ENCODE measurements around the gene GAS2L1.

GAS2L1 gene

DNA sequence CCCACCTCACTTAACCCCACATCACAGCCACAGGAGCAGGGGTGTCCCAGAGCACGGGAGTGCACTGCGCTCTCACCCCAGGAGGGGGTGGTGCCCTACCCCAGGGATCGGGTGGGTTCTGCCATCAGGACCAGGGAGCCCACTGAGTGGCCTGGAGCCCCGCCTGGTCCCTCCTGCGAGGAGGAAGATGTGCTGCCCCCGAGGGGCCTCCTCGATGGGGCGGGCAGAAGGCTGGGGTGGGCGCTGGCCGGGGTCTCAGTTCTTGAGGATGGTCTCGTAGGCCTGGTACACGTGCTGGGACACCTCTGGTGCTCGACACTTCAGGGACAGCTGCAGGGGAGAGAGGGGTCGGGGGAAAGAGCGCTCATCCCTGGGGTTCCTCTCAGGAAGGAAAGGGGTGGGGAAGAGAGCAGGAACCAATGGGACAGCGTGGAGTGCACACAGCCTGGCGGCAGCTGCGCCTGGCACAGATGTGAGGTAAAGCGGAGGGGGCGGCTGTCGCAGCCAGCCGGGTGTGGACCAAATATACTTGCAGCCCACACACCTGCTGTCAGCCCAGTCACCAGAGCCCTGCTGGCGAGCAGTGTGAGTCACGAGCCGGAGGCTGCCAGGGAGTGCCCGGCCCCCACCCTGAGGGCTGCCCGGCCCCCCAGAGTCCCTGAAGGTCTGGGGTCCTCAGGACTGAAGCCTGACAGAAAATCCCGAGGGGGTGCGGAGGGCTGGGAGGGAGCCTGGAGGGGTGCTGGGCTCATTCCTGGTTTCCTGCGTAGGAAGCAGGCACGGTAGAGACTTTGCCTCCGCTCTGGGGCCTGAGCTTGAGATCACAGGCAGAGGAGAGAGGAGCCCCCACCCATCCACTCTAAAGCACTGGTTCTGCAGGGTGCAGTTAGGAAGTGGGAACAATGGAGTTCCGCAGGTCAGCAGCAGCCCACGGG, 22.4 kb downstream of the GAS2L1 start:
- no peak for DNase-seq

DNA sequence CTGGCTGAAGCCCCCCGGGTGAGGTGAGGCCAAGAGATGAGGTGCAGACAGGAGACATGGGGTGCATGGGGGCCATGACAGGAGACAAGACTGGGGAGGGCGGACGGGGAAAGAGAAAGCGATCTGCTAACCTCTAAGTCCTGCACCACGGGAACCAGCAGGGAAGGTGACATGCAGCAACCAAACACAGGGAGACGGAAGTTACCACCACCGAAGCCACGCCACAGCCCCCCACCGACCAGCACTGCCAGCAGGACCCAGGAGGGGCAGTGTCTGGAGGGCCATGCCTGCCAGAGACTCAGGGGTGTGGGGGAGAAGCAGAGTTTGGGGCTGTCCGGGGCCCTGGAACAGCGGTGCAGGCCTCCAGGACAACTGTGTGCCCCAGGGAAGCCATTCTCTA, 23.1 kb downstream of the GAS2L1 start:
- DNase-seq, result no peak

DNA sequence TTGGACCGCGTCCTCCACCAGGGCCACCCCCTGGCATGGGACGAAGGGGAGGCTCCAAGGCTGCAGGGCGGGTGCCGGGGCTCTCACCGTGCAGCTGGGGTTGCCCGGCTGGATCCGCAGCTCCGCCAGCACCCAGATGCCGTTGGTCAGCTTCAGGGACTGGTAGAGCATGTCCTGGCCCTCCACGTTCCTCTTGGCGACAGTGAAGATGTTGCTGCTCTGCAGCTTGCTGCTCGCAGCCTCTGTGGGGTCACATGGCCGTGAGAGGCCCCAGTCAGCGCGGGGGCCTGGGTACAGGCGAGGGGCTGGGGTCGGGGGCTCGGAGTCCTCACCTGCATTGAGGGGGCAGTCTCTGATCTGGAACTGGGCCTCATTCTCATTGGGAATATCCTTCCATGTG, 23.8 kb downstream of the GAS2L1 start:
- DNase-seq, result no peak

- DNase-seq, result no peak
These were observed 24.3 kb downstream of the GAS2L1 start for GRCh38 chr22:29330753-29331152.

- no peak for DNase-seq
These were observed 24.8 kb downstream of the GAS2L1 start for GRCh38 chr22:29331213-29331612.

- no peak for DNase-seq
These were observed 25.3 kb downstream of the GAS2L1 start for GRCh38 chr22:29331658-29332300.

- no peak for DNase-seq
These were observed 26.5 kb downstream of the GAS2L1 start for GRCh38 chr22:29332886-29333496.

GRCh38 chr22:29334148-29334547, 27.7 kb downstream of the GAS2L1 start:
- no peak for DNase-seq

DNA sequence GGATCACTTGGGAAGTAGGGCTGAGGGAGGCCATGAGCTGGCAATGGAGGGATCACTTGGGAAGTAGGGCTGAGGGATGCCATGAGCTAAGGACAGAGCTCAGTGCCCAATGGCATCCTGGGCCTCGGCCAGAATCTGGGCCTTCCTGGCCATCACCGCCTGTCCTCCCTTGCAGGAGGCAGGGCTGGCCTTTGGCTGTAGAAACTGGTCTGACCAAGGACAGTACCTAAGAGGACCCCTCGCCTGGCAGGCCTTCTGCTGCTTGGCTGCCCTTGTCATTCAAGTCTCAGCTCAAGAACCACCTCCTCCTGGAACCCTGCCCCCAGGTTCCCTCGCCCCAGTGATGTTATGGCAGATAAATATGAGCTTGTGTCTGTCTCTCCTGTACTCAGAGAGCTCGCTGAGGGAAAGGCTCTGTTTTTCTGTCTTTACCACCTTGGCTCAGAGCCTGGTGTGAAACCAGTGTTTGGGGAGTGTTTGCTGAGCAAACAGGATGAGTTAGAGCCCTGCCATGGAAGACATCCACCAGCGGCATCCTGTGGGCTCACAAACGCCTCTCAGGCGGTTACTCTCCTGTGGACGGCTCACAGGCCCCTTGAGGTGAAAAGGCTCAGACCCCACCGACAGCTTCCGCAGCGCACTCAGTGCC, 28.4 kb downstream of the GAS2L1 start:
- no peak for DNase-seq

- DNase-seq, result no peak
These were observed 29.2 kb downstream of the GAS2L1 start for GRCh38 chr22:29335656-29336055.

GRCh38 chr22:29336751-29337490, 30.5 kb downstream of the GAS2L1 start:
- peak; percentile 21 for DNase-seq

- no peak for DNase-seq
These were observed 31.3 kb downstream of the GAS2L1 start for GRCh38 chr22:29337631-29338284.

GRCh38 chr22:29338398-29338797, 31.9 kb downstream of the GAS2L1 start:
- DNase-seq, result no peak

- DNase-seq, result no peak
These were observed 33.2 kb downstream of the GAS2L1 start for GRCh38 chr22:29339381-29340235.

DNA sequence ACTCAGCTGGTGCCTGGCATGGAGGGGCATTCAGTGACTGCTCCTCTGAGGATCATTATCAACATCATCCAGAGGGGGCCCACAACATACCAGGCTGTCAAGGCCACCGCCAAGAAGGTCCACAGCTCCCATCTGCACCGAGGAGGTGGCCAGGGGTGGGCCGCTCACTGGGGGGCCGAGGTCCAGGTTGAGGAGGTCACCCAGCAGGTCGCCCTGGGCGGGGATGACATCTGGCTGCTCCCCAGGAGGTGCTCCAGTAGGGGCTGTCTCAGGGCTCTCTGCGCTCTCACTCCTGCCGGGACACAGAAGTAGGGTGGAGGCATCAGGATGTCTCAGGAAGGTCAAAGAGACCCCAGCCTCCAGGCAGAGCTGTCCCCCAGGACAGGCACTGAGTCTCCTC, 34.1 kb downstream of the GAS2L1 start:
- no peak for DNase-seq

GRCh38 chr22:29341056-29341848, 34.8 kb downstream of the GAS2L1 start:
- DNase-seq, result no peak

GRCh38 chr22:29341849-29342127, 35.3 kb downstream of the GAS2L1 start:
- DNase-seq, result no peak

- no peak for DNase-seq
These were observed 35.7 kb downstream of the GAS2L1 start for GRCh38 chr22:29342177-29342576.

DNA sequence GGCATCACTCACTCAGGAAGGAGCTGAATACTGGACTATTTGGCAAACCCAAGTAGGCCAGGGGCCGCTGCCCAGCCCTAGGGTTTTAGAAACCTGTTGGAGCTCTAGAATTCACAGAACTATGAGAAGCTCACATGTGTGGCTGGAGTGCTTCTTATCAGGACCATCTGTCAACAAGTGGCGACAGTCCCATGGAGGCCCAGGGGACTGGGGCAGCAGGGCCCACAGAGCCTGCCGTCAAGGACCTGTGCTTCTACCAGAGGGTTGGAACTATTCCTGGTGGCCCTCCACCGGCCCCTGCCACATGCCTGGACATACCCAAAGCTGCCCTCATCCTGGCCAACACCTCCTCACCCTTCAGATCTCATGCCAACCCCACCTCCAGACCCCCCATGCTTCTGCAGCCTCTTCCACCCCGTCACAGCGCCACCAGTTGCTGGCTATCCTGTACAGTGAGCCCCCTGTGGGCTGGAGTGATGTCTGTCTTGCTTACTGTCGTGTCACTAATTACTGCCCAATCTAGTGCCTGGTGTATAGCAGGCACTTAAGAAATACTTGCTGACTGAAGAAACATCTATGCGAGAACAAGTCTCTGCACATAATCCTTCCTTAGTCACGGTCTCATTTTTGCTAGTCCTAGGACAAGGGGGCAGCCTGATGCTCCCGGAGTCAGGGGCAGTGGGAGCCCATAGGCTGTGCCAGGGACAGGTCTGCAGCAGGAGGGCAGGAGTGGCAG, 36.3 kb downstream of the GAS2L1 start:
- no peak for DNase-seq

- no peak for DNase-seq
These were observed 36.9 kb downstream of the GAS2L1 start for GRCh38 chr22:29343313-29343805.
